ENCODE data around the gene SLC27A2.

Gene SLC27A2

DNA sequence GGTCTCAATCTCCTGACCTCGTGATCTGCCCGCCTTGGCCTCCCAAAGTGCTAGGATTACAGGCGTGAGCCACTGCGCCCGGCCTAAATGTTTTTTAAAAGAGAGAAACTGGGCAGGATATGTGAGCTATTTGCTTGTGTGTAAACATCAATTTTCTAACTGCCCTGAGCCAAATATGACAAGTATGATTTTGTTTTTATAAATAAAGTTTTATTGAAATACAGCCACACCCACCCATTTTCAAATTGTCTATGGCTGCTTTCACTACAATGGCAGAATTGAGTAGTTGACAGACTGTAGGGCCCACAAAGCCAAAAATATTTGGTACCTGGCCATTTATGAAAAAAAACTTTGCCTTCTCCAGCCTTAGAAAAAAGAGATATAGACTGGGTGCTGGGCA, 99.4 kb downstream of the SLC27A2 start:
- DNase-seq, result no peak

All from NCI-H1105 (cell line).